ENCODE measurements around the gene MAGIX.

DNA sequence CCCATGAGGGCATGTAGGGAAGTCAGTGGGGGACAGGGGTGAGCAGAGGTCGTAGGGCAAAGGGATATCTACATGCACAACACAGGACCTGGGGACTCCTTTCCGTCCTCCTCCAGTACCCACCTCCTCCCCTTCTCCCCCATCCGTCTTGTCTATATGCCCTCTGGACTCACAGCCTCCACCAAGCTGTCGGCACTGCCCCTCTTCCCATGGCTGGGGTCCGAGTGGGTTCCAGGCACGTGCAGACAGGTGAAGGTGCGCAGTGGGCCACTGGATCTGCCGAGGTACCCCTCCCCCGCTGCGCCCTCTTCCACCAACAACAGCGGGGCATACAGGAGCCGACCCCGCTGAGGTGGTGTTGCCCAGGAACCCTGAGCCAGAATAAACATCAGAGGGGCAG is 42.9 kb downstream of the MAGIX start:
- no peak for TF ChIP-seq POLR2AphosphoS5 (IDR thresholded peaks at IDR 0.05; ENCODE audit: low read depth, low read length)
- TF ChIP-seq, protein P1, sequence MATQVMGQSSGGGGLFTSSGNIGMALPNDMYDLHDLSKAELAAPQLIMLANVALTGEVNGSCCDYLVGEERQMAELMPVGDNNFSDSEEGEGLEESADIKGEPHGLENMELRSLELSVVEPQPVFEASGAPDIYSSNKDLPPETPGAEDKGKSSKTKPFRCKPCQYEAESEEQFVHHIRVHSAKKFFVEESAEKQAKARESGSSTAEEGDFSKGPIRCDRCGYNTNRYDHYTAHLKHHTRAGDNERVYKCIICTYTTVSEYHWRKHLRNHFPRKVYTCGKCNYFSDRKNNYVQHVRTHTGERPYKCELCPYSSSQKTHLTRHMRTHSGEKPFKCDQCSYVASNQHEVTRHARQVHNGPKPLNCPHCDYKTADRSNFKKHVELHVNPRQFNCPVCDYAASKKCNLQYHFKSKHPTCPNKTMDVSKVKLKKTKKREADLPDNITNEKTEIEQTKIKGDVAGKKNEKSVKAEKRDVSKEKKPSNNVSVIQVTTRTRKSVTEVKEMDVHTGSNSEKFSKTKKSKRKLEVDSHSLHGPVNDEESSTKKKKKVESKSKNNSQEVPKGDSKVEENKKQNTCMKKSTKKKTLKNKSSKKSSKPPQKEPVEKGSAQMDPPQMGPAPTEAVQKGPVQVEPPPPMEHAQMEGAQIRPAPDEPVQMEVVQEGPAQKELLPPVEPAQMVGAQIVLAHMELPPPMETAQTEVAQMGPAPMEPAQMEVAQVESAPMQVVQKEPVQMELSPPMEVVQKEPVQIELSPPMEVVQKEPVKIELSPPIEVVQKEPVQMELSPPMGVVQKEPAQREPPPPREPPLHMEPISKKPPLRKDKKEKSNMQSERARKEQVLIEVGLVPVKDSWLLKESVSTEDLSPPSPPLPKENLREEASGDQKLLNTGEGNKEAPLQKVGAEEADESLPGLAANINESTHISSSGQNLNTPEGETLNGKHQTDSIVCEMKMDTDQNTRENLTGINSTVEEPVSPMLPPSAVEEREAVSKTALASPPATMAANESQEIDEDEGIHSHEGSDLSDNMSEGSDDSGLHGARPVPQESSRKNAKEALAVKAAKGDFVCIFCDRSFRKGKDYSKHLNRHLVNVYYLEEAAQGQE (IDR thresholded peaks at IDR 0.05; ENCODE audit: insufficient read depth in 1 of 2, low read depth in 2 of 2, low read length in 2 of 2) = no peak
- no peak for TF ChIP-seq TAF1 (IDR thresholded peaks at IDR 0.05; ENCODE audit: borderline replicate concordance, insufficient read depth, low read length)
- no peak for TF ChIP-seq FOXP2 (optimal IDR thresholded peaks at IDR 0.05; ENCODE audit: borderline replicate concordance, extremely low read depth, extremely low read length, insufficient read depth)
- no peak for TF ChIP-seq SIN3A (IDR thresholded peaks at IDR 0.05; ENCODE audit: borderline replicate concordance, insufficient read depth, low read length)
